Lung (tissue), 12 donors: ENCODE results near the gene ERMAP. TPM values are rescaled to one million over a fixed set of nuclear protein-coding genes. Genes with fewer than 3 reads are reported as not detected.

ENCODE experiments used
- ATAC-seq: fragments of 200-7000 bp; cut with Tn5 transposase; one replicate; pipeline ENCODE4 v1.9.1; 2020; ENCODE audit warnings: moderate number of reproducible peaks; ENCODE audit not compliant: insufficient read depth, low FRiP score
- DNase-seq, 3 donors: peaks; one replicate each; pipeline ENCODE4 v3.0.0-alpha.2; 2013 to 2017
- H3K27ac ChIP-seq, 2 donors: one replicate each; pipeline ENCODE4 v1.5.1; 2013; ENCODE audit warnings: mild to moderate bottlenecking in 2 of 2, moderate library complexity in 2 of 2, control low read depth in 1 of 2, inconsistent platforms in 1 of 2, low read depth in 1 of 2, low read length in 1 of 2
- H3K27me3 ChIP-seq, 3 donors: one replicate each; pipeline ENCODE4 v1.5.1; 2013; ENCODE audit warnings: low read length in 2 of 3; ENCODE audit not compliant: control insufficient read depth in 3 of 3, insufficient read depth in 3 of 3
- H3K36me3 ChIP-seq, 4 donors: one replicate each; pipeline ENCODE4 v1.5.1; 2013; ENCODE audit warnings: low read length in 4 of 4, mild to moderate bottlenecking in 1 of 4, moderate library complexity in 1 of 4; ENCODE audit not compliant: control insufficient read depth in 4 of 4, insufficient read depth in 4 of 4
- H3K4me1 ChIP-seq, 5 donors: one replicate each; pipeline ENCODE4 v1.5.1; 2013; ENCODE audit warnings: low read length in 5 of 5, mild to moderate bottlenecking in 2 of 5, moderate library complexity in 1 of 5; ENCODE audit not compliant: control insufficient read depth in 5 of 5, insufficient read depth in 5 of 5
- H3K4me3 ChIP-seq: one replicate; pipeline ENCODE4 v1.5.1; 2013; ENCODE audit warnings: mild to moderate bottlenecking, control low read depth, moderate library complexity
- H3K9ac ChIP-seq, 2 donors: one replicate each; pipeline ENCODE4 v1.5.1; 2013; ENCODE audit warnings: low read length in 2 of 2, control low read depth in 1 of 2; ENCODE audit not compliant: insufficient read depth in 1 of 2
- H3K9me3 ChIP-seq, 4 donors: one replicate each; pipeline ENCODE4 v1.5.1; 2013; ENCODE audit warnings: low read length in 3 of 4, mild to moderate bottlenecking in 1 of 4, moderate library complexity in 1 of 4; ENCODE audit not compliant: control insufficient read depth in 4 of 4, insufficient read depth in 3 of 4
- CTCF ChIP-seq: IDR thresholded peaks from 2 replicates; pipeline ENCODE4 v1.5.1; 2012; ENCODE audit warnings: mild to moderate bottlenecking; ENCODE audit errors: control extremely low read depth, extremely low read depth
- WGBS, 2 donors: extraction: QIAGEN DNeasy Blood & Tissue Kit; methylation state at CpG; one replicate each; pipeline ENCODE4 v1.1.7; 2013; 5-methylcytosine and 5-hydroxymethylcytosine counted together
- polyA plus RNA-seq, 2 donors: library from polyadenylated mRNA; stranded (reverse); fragments of 200-250 nt; gene quantifications; one replicate each; pipeline ENCODE4 v1.2.1, GENCODE V29; 2013
- total RNA-seq, 2 donors: library from RNA; depleted of rRNA in 1 of 2; stranded (reverse); fragments of >200 nt in 1 of 2; gene quantifications; one replicate each; pipeline ENCODE4 v1.2.1, GENCODE V29; 2014 to 2021
- donor health status: control.
- donor health status: control.
- donor health status: Bipolar disorder and iron deficiency.
- donor health status: healthy.
- donor health status: DM: yes; HTN: yes; CAD: no.

The ERMAP gene
- total and polyA plus RNA-seq, 4 donors, result 4.8 to 19.8 (median 10.6) TPM

- peak; percentile 16 for TF ChIP-seq CTCF
- Histone ChIP-seq H3K4me1 (no peaks in the 10 kb centered on the region), H3K27me3 (no peaks in the 10 kb centered on the region), H3K27ac (no peak overlapping the region), H3K4me3 (no peak overlapping the region), H3K36me3 (peaks cover 24 to 31% (median 28%) of the 10 kb centered on the region in 4 donors), H3K9me3 (no peaks in the 10 kb centered on the region), H3K9ac (no peak overlapping the region)
- no peak for ATAC-seq
- peak in 2 of 3 donors; percentile 16 to 47 for DNase-seq
Observed at GRCh38 chr1:42777852-42778251, 39.1 kb upstream of the ERMAP start.

GRCh38 chr1:42779725-42780124, 37.2 kb upstream of the ERMAP start:
- no peak for DNase-seq
- ATAC-seq, result no peak
- Histone ChIP-seq H3K4me3 (no peak overlapping the region), H3K27ac (no peak overlapping the region), H3K9ac (no peak overlapping the region), H3K9me3 (no peaks in the 10 kb centered on the region), H3K36me3 (peaks cover 16 to 28% (median 27%) of the 10 kb centered on the region in 4 donors), H3K27me3 (no peaks in the 10 kb centered on the region), H3K4me1 (peaks cover 0 to under 1% (median 0%) of the 10 kb centered on the region in 5 donors)
- TF ChIP-seq CTCF, result no peak
- 77 to 83% methylated on average over 2 of the region's 2 CpGs for WGBS, 2 donors

GRCh38 chr1:42780176-42780575, 36.7 kb upstream of the ERMAP start:
- WGBS, 2 donors, result 92 to 100% methylated on average over 1 of the region's 1 CpG
- DNase-seq (no peak), ATAC-seq (no peak)
- no peaks in the 10 kb centered on the region for H3K27me3 ChIP-seq
- H3K4me3 ChIP-seq, result no peak overlapping the region
- H3K27ac ChIP-seq, result no peak overlapping the region
- TF ChIP-seq CTCF, result no peak
- H3K9me3 ChIP-seq, result no peaks in the 10 kb centered on the region
- H3K36me3 ChIP-seq, result peaks cover 12 to 27% (median 23%) of the 10 kb centered on the region in 4 donors
- H3K4me1 ChIP-seq, result peaks cover 0 to 5% (median 0%) of the 10 kb centered on the region in 5 donors
- H3K9ac ChIP-seq, result no peak overlapping the region

GRCh38 chr1:42783092-42783491, 33.8 kb upstream of the ERMAP start:
- no peak overlapping the region for H3K9ac ChIP-seq
- no peaks in the 10 kb centered on the region for H3K27me3 ChIP-seq
- ATAC-seq (no peak), DNase-seq (no peak)
- H3K27ac ChIP-seq, result no peak overlapping the region
- no peak for TF ChIP-seq CTCF
- H3K4me3 ChIP-seq, result no peak overlapping the region
- no peaks in the 10 kb centered on the region for H3K9me3 ChIP-seq
- 97 to 98% methylated on average over 2 of the region's 2 CpGs for WGBS, 2 donors
- peaks cover 0 to 8% (median 3%) of the 10 kb centered on the region in 4 donors for H3K36me3 ChIP-seq
- peaks cover 0 to 11% (median 0%) of the 10 kb centered on the region in 5 donors for H3K4me1 ChIP-seq
